ENCODE results near the gene PROSER3.

- TF ChIP-seq CTCF (conservative IDR thresholded peaks at IDR 0.05; ENCODE audit: low read depth, low read length) (no peak), BHLHE40 (IDR thresholded peaks at IDR 0.05; ENCODE audit: low read depth, low read length) (no peak), POLR2A (IDR thresholded peaks at IDR 0.05; ENCODE audit: low read depth, low read length) (no peak), MAFK (IDR thresholded peaks at IDR 0.05; ENCODE audit: low read depth, low read length) (no peak), SMC3 (IDR thresholded peaks at IDR 0.05; ENCODE audit: low read depth, low read length) (no peak), RAD21 (IDR thresholded peaks at IDR 0.05; ENCODE audit: low read length) (no peak), MXI1 (IDR thresholded peaks at IDR 0.05; ENCODE audit: borderline replicate concordance, low read depth, low read length) (no peak), NFE2L2 (IDR thresholded peaks at IDR 0.05; ENCODE audit: low read depth, low read length) (no peak), MAZ (IDR thresholded peaks at IDR 0.05; ENCODE audit: borderline replicate concordance, low read depth, low read length) (no peak), RFX5 (IDR thresholded peaks at IDR 0.05; ENCODE audit: low read depth, low read length) (no peak), RCOR1 (IDR thresholded peaks at IDR 0.05; ENCODE audit: insufficient replicate concordance, low read length) (no peak), FOS (IDR thresholded peaks at IDR 0.05; ENCODE audit: low read depth, low read length) (no peak)
- TF ChIP-seq, protein P1, sequence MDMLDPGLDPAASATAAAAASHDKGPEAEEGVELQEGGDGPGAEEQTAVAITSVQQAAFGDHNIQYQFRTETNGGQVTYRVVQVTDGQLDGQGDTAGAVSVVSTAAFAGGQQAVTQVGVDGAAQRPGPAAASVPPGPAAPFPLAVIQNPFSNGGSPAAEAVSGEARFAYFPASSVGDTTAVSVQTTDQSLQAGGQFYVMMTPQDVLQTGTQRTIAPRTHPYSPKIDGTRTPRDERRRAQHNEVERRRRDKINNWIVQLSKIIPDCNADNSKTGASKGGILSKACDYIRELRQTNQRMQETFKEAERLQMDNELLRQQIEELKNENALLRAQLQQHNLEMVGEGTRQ (IDR thresholded peaks at IDR 0.05; ENCODE audit: low read depth, low read length), result no peak
Measured at GRCh38 chr19:35731779-35732405, 26.1 kb upstream of the PROSER3 start.

All from IMR-90 (cell line).